CD4-positive, alpha-beta T cell treated with Interleukin-12 subunit alpha and Interleukin-12 subunit beta, for 1 hour (primary cell): ENCODE data around the gene FIGN.

Experiments
- DNase-seq: peaks from one replicate; pipeline ENCODE4 v3.0.0-alpha.2; 2020

Gene FIGN

GRCh38 chr2:163736433-163737189 lies 803 bp upstream of the FIGN start:
- no peak for DNase-seq

DNA sequence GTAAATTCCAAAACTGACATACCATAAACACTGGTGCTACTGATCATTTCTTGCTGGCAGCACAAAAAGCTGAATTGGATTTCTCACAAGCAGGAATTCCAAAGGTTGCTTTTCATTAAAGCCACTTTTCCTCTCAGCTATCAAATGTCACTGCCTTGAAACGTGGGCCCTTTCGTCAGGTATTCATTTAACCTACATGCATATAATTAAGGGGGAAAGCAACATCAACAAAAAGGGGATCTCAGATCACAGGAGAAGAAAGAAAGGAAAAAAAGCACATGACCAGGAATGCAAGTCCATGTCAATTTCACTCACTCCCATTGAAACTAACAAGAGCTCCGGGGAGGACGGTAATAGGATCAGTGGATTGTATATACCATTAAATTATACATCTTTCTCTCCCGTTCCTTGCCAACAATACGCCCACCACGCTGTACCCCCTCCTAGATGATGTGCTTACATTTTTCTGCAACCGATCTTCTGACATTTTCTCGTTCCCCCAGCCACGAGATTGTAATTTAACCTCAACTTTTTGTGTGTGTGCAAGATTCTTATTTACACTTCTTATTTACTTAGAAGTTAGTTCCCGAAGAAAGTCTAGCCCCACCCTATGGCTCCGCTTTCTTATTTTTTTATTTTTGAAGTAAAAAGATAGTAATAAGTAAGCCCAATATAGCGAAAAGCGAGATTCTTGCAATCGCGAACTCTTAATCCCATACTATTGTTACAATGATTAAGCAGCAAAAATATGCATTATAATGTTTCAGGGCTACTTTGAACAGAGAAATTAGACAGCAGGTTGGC lies 725 bp downstream of the FIGN start:
- no peak for DNase-seq

GRCh38 chr2:163734401-163734800 lies 1.4 kb downstream of the FIGN start:
- no peak for DNase-seq

GRCh38 chr2:163733956-163734355 lies 1.9 kb downstream of the FIGN start:
- DNase-seq = no peak

- DNase-seq = no peak
Measured at GRCh38 chr2:163733301-163733938, 2.4 kb downstream of the FIGN start.

DNA sequence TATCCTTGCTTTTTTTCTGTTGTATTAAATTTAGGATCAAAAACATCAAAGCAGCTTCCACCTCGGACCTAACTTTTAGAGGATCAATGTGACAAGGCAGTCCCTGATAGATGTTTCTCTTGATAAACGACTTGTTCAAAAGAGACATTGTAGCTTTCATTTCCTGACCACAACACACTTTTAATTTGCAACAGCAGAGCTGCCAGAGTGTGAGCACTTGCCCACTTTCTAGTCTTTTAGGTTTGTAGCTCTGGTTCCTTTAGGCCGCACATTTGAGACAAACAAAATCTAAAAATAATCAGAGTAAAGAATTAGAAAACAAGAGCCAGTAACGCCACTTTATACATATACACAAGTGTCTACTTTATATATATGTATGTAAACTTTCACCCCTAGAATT lies 3.1 kb downstream of the FIGN start:
- no peak for DNase-seq

DNA sequence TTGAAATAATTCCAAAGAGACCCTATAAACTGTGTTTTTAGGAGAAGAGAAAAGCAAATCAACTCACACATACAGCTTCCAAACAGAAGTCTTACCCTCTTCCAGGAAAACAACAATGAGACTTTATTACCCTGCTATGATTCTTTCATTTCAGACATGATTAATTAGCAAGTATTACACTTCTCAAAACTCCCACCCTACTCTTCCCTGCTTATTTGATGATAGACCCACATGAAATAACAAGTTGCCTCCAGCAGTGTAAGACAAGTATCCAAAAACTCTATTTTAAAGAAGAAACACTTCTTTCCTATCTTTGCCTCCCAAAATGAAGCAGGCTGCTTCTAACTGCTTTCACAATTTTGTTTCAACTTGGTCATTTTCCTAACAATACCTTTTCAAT lies 4.1 kb downstream of the FIGN start:
- DNase-seq = no peak

DNA sequence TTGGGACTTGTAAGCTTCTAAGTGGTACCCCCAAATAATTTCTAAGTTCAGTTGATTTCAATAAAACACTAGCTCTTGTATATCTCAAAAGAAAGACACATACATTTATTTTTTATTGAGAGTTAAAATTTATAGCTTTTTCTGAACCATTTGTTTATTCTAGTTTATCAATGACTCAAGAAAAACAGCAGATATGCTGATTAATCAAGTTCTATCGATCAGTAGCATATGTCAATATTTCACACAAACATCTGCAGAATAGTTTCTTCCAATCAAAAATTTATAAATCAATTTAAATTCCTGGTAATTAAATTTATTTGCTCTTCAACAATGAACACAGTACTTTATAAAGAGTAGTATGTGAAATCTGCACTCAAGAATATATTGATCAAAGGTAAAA lies 5.3 kb downstream of the FIGN start:
- DNase-seq = no peak

DNA sequence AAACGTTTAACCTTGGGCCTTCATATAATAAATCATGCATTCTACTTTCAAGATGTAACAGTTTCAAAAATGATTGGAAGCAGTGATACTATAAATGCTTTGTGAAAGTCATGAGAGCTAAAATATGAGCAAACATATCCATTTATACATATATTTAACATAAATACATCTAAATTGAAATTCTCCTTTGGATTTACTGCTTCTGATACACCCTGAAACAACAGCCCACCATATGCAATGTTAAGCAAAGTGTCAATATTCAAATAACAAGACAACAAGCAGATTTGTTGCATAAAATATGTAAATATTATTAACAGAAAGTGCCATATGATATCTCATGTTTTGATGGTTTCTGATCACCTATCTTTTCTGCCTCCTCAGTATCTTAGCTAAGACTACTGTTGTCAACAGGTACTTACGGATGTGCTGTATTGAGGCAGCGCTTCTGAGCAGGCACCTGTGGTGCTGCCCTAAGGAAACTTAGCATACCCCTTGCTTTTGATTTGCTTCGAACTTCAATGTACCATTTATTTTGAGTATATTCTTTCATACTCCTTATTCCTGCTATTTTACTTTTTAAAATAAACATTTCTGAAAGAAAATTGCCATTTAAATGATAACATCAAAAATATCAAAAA lies 6.1 kb downstream of the FIGN start:
- DNase-seq = no peak

GRCh38 chr2:163723881-163724280 lies 11.9 kb downstream of the FIGN start:
- no peak for DNase-seq

DNA sequence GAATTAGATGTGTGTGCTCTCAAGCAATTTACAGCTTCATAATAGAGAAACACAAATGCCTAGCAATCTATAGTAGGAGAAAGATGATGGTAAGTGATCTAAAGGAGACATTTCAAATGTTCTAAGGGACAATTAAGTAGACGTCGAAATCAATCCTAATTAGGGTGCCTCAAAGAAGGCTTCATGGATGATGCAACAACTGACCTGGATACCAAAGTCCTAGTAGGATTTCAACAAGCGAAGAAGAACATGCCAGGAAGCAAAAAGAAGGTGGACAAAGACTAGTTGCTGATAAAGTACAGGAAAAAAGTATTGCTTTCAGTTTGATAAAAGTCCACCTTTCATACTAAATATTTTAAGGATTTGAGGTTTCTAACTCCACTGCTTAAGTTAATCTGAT lies 12.5 kb downstream of the FIGN start:
- no peak for DNase-seq

GRCh38 chr2:163719331-163719730 lies 16.5 kb downstream of the FIGN start:
- no peak for DNase-seq

DNA sequence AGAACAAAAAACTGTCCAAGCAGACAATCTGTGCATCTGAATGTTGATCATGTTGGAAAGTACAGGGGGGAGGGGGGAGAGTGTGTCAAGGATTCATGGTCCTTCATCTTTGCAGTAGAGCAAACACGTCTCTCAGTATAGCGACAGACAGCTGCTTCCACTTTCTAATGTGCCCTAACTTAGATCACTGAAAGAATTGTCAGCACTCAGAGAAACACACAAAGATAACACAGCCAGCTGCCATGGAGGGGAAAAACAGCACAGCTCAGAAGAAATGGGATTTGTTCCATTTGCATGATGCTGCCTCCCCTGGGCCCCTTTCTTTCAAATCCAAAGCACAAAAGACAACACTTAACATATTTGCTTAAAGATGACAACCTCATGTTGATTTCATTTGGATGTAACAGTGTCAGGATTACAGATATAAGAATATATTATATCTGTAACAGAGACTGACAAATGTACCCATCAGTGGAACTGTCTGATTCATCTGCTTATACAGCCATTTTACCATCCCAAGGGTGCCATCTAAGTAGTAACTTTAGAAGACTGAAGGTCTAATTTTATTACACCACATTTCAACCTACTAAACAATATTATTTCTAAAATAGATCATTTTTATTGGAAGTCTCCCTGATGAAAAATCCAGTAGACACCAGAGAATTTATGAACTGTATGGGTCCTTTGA lies 17.7 kb downstream of the FIGN start:
- DNase-seq = no peak

DNA sequence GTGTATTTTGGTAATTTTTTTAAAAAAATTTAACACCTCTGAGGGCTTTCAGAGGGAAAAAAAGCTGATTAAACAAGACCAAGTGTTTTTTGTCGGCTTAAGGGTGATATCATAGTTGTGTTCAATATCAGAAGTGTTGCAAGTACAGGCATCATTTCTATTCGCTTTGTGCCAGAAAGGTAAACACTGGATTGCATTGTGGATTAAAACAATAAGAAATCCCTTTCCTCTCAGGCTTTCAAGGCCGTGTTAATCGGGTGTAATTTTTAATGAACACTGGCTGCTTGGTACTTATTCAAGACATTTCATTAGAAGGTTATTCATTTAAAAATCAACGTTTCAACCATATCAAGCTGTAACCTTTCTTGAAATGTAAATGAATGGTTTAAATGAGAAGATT lies 18.3 kb downstream of the FIGN start:
- no peak for DNase-seq

DNA sequence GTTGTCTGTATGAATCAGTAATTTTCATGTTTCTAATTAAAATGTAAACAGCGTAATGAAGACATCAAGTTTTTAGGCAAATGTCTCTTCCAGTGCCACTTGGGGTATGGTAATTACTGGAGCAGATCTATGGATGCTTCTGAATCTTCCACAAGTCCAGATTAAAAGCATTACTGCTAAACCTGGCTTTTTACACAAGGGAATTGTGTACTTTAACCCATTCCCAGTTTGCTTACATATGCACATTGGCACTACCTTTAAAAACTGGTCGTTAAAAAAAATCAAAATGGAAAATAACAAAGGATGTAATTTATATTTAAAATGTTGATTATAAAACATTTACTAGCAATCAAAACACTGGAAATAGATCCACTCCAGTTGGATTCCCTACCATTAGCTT lies 19.7 kb downstream of the FIGN start:
- no peak for DNase-seq

DNA sequence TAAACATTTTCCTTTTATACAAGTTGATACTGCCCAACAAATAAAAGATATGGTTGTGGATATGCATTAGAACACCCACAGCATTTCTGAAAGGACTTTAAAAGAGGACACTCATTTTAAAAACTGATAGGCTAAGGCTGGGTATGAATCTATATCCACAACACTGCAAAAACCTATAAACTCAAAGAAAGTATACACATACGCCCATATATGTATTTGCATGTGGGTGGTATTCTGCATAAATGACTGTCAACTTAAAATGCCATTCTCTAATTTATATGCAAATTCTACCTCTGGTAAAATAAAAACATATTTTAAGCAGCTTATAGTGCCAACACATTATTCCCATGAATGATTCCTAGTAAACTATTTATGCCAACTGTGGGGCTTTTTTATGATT lies 20.1 kb downstream of the FIGN start:
- no peak for DNase-seq

DNA sequence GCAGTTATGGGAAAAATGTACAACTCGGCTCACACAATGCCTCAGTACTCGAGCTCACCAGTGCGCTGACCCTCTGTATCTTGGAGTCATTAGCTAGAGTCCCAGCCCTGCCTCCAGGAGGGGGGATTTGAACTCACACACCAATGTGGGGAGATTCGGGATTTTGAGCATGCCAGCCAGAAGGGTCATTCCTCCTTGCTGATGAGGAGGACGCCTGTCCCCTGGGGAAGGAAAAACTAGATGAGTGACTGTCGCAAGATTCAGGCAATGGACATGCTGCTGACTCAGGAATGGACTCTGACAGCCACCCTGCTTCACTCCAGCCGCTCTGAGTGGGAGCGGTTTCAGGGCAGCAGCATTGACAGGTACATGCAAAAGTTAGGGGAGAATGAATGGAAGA lies 20.6 kb downstream of the FIGN start:
- no peak for DNase-seq

DNA sequence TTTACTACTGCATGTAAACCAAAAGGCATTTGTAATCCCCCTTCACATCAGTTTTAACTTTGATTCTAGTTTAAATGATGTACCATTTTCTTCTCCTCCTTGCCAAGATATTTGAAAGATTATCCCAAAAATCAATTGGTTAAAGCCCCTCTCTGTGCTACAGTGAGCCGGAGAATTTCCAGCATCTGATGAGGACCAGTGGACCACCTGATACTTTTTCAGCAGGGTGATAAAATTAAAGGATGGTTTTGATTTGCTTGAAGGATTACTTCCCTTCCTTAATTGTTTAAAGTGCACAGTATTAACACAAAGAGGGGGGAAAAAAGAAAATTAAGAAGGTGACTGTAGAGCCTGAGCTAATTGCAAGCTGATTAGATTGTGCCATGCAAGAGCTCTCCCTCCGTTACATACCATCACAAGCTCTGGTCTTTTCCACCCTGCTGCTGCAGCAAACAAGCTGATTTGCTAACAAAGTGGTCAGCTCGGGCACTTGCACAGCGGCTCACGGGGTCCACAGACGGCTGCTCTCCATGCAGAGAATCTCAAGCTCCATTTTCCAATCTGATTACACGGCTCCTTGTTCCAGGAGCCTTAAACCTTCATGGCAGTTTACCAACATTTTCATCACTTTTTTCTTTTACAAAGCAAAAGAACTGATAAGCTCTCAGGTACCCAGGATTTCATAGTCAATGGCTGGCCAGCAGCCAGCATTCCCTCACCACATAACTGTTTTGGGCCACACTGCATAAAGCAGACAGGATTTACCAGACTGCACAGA lies 22.1 kb downstream of the FIGN start:
- DNase-seq = no peak

- no peak for DNase-seq
Measured at GRCh38 chr2:163711699-163712098, 24.1 kb downstream of the FIGN start.

DNA sequence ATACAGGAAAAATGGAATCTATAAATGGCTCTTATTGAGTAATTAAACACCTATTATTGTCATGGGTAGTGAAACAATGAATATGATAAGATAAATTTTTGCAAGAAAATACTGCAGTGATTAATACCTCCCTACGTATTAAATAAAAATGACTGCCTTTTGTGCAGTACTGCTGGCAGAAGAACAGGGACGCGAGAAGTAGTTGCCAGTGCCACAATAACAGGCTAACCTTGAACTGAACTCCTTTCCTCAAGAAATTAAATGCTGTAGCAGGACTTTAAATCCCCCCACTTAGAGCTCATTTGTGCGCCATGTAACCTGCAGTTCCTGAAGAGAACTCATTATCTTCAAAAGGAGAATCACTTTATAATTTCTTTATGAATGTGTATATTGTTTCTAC lies 24.6 kb downstream of the FIGN start:
- no peak for DNase-seq

DNA sequence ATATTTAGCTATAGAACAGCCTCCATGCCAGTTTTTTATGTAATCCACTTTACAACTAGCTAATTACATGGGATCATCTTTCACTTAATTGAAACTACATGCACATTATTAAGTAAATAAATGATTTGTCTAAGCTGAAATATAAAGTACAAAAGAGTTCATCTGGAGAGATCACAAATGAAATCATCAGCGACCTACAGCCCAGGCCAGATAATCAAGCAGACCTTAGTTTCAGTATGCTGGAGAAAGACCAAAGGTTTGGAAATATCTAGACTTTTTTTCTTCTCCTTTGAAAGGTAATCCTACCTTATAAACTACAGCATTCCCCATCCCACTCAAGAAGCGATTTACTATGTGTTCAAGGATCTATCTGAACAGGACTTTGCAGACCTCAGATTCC lies 26.5 kb downstream of the FIGN start:
- no peak for DNase-seq

DNA sequence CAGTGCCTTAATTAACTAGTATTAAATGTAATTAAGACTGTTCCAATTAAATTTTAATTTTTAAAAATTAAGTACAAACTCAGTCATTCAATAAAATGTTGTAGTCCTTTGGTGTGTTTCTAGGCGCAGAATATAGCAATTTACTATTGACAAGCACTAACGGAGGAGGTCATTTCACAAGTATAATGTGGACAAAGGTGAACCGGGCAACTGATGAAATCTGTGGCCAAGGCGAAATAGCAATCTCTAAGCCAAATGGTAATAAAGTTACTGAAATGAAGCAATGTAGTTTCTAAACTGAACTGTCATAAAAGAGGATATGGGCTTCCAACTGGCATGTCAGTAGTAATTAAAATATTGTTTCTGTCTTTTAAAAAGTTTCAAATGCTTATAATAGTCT lies 27.5 kb downstream of the FIGN start:
- DNase-seq = no peak
